Astrocyte (in vitro differentiated cells and primary cell): Measurements from ENCODE around the gene RPS29. TPM values are rescaled to one million over a fixed set of nuclear protein-coding genes. Genes with fewer than 3 reads are reported as not detected.

ENCODE experiments used
- DNase-seq: peaks from one replicate; pipeline ENCODE4 v3.0.0-alpha.2; 2010; ENCODE audit warnings: low read depth
- FAIRE-seq: peaks from 2 replicates; lab custom pipeline; 2011; peaks lifted over from hg19 to GRCh38; lab: Jason Lieb, UNC
- H2AFZ ChIP-seq: 2 replicates; pipeline ENCODE4 v1.6.0; 2012; ENCODE audit warnings: low read depth, low read length, inconsistent platforms
- H3K27ac ChIP-seq: 2 replicates; pipeline ENCODE4 v1.5.1; 2011; ENCODE audit warnings: low read depth, low read length, inconsistent platforms
- H3K27me3 ChIP-seq: 2 replicates; pipeline ENCODE4 v1.6.0; 2011; ENCODE audit warnings: low read length, inconsistent platforms; ENCODE audit not compliant: insufficient read depth
- H3K36me3 ChIP-seq: 2 replicates; pipeline ENCODE4 v1.5.1; 2011; ENCODE audit warnings: low read length, inconsistent platforms; ENCODE audit not compliant: insufficient read depth
- H3K4me1 ChIP-seq: 2 replicates; pipeline ENCODE4 v1.5.1; 2011; ENCODE audit warnings: low read length, inconsistent platforms; ENCODE audit not compliant: insufficient read depth
- H3K4me2 ChIP-seq: 2 replicates; pipeline ENCODE4 v1.6.0; 2012; ENCODE audit warnings: low read length, inconsistent platforms
- H3K4me3 ChIP-seq: 2 replicates; pipeline ENCODE4 v1.5.1; 2011; ENCODE audit warnings: low read depth, mild to moderate bottlenecking, low read length, inconsistent platforms; ENCODE audit not compliant: insufficient read depth
- H3K79me2 ChIP-seq: 2 replicates; pipeline ENCODE4 v1.6.0; 2012; ENCODE audit warnings: mild to moderate bottlenecking, low read length, inconsistent platforms; ENCODE audit not compliant: insufficient read depth
- H3K9ac ChIP-seq: 2 replicates; pipeline ENCODE4 v1.6.0; 2012; ENCODE audit warnings: mild to moderate bottlenecking, low read length, inconsistent platforms
- H3K9me3 ChIP-seq: 2 replicates; pipeline ENCODE4 v1.5.1; 2012; ENCODE audit warnings: low read depth, mild to moderate bottlenecking, low read length, inconsistent platforms; ENCODE audit not compliant: insufficient read depth
- H4K20me1 ChIP-seq: 2 replicates; pipeline ENCODE4 v1.6.0; 2012; ENCODE audit warnings: low read length, inconsistent platforms; ENCODE audit not compliant: insufficient read depth
- H3K27ac Mint-ChIP-seq: one replicate; pipeline ENCODE4 v1.8.0; 2021; ENCODE audit warnings: mild to moderate bottlenecking, mixed read lengths; ENCODE audit not compliant: unreplicated experiment
- H3K27me3 Mint-ChIP-seq: one replicate; pipeline ENCODE4 v1.8.0; 2021; ENCODE audit warnings: low read depth, mixed read lengths; ENCODE audit not compliant: unreplicated experiment
- H3K36me3 Mint-ChIP-seq: one replicate; pipeline ENCODE4 v1.8.0; 2021; ENCODE audit warnings: low read depth, mixed read lengths; ENCODE audit not compliant: unreplicated experiment
- H3K4me1 Mint-ChIP-seq: one replicate; pipeline ENCODE4 v1.8.0; 2021; ENCODE audit warnings: low read depth, mixed read lengths; ENCODE audit not compliant: unreplicated experiment
- H3K4me3 Mint-ChIP-seq: one replicate; pipeline ENCODE4 v1.8.0; 2021; ENCODE audit warnings: mild to moderate bottlenecking, moderate library complexity, mixed read lengths; ENCODE audit not compliant: unreplicated experiment
- H3K9me3 Mint-ChIP-seq: one replicate; pipeline ENCODE4 v1.8.0; 2021; ENCODE audit warnings: mild to moderate bottlenecking, mixed read lengths; ENCODE audit not compliant: unreplicated experiment
- EZH2 ChIP-seq: IDR thresholded peaks from 2 replicates; pipeline ENCODE4 v1.6.1; 2012; ENCODE audit warnings: mild to moderate bottlenecking, low read length, inconsistent platforms; ENCODE audit not compliant: insufficient read depth
- total RNA-seq: library from RNA; stranded (reverse); gene quantifications from 2 replicates; pipeline ENCODE4 v1.2.1, GENCODE V29; 2021
- TF ChIP-seq, protein P1 (sequence below): IDR thresholded peaks from 2 replicates; pipeline ENCODE4 v1.5.1; 2011; ENCODE audit warnings: low read depth, mild to moderate bottlenecking, inconsistent platforms, low read length, moderate library complexity; ENCODE audit not compliant: insufficient read depth

RPS29 gene
- total RNA-seq, 1 donor from 2014 or later: 1,231 TPM

DNA sequence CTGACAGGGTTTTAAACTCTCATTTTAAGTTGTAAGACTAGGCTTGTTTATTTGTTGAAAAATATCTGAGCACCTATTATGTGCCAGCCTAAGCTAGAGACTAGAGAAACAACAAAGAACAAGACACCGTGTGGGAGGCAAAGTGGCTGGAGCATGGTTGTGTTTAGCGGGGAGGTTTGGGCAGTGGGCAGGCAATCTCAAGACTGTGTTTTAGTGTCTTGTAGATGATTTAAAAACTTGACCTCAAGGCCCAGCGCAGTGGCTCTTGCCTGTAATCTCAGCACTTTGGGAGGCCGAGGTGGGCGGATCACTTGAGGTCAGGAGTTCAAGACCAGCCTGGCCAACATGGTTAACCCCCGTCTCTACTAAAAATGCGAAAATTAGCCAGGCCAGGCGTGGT lies 26.5 kb upstream of the RPS29 start:
- no peak overlapping the region for H3K4me2 ChIP-seq
- peaks cover 23% of the 10 kb centered on the region for H3K79me2 ChIP-seq
- Mint-ChIP-seq H3K9me3 (no peaks in the 10 kb centered on the region), H3K27ac (no peak overlapping the region), H3K4me3 (no peak overlapping the region), H3K27me3 (no peaks in the 10 kb centered on the region), H3K36me3 (peaks cover 2% of the 10 kb centered on the region), H3K4me1 (peaks cover 12% of the 10 kb centered on the region)
- H3K4me3 ChIP-seq: no peak overlapping the region
- no peaks in the 10 kb centered on the region for H3K9me3 ChIP-seq
- DNase-seq (no peak), FAIRE-seq (no peak)
- TF ChIP-seq, protein P1, sequence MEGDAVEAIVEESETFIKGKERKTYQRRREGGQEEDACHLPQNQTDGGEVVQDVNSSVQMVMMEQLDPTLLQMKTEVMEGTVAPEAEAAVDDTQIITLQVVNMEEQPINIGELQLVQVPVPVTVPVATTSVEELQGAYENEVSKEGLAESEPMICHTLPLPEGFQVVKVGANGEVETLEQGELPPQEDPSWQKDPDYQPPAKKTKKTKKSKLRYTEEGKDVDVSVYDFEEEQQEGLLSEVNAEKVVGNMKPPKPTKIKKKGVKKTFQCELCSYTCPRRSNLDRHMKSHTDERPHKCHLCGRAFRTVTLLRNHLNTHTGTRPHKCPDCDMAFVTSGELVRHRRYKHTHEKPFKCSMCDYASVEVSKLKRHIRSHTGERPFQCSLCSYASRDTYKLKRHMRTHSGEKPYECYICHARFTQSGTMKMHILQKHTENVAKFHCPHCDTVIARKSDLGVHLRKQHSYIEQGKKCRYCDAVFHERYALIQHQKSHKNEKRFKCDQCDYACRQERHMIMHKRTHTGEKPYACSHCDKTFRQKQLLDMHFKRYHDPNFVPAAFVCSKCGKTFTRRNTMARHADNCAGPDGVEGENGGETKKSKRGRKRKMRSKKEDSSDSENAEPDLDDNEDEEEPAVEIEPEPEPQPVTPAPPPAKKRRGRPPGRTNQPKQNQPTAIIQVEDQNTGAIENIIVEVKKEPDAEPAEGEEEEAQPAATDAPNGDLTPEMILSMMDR: no peak
- TF ChIP-seq EZH2: no peak
- H3K27me3 ChIP-seq: no peaks in the 10 kb centered on the region
- H3K27ac ChIP-seq: no peak overlapping the region
- H4K20me1 ChIP-seq: peaks cover 10% of the 10 kb centered on the region
- no peak overlapping the region for H3K9ac ChIP-seq
- H2AFZ ChIP-seq: no peak overlapping the region
- H3K36me3 ChIP-seq: no peaks in the 10 kb centered on the region
- peaks cover 11% of the 10 kb centered on the region for H3K4me1 ChIP-seq

- H2AFZ ChIP-seq: no peak overlapping the region
- H3K27me3 ChIP-seq: no peaks in the 10 kb centered on the region
- H3K36me3 Mint-ChIP-seq: peaks cover 2% of the 10 kb centered on the region
- no peak overlapping the region for H3K9ac ChIP-seq
- H3K79me2 ChIP-seq: peaks cover 20% of the 10 kb centered on the region
- no peaks in the 10 kb centered on the region for H3K9me3 ChIP-seq
- H3K4me1 ChIP-seq: peaks cover 6% of the 10 kb centered on the region
- H4K20me1 ChIP-seq: peaks cover 7% of the 10 kb centered on the region
- DNase-seq (no peak), FAIRE-seq (no peak)
- no peak overlapping the region for H3K4me3 ChIP-seq
- H3K27ac Mint-ChIP-seq: no peak overlapping the region
- H3K27ac ChIP-seq: no peak overlapping the region
- no peak for TF ChIP-seq EZH2
- TF ChIP-seq, protein P1: no peak
- no peaks in the 10 kb centered on the region for H3K9me3 Mint-ChIP-seq
- no peak overlapping the region for H3K4me3 Mint-ChIP-seq
- H3K36me3 ChIP-seq: no peaks in the 10 kb centered on the region
- H3K4me2 ChIP-seq: no peak overlapping the region
- H3K4me1 Mint-ChIP-seq: peaks cover 9% of the 10 kb centered on the region
- no peaks in the 10 kb centered on the region for H3K27me3 Mint-ChIP-seq
These were observed 26.1 kb upstream of the RPS29 start for GRCh38 chr14:49612251-49612650.

DNA sequence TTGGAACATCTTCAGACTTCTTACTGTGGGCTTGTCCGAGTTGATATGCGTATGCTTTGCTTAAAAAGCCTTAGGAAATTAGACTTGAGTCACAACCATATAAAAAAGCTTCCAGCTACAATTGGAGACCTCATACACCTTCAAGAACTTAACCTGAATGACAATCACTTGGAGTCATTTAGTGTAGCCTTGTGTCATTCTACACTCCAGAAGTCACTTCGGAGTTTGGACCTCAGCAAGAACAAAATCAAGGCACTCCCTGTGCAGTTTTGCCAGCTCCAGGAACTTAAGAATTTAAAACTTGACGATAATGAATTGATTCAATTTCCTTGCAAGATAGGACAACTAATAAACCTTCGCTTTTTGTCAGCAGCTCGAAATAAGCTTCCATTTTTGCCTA lies 21.4 kb upstream of the RPS29 start:
- H2AFZ ChIP-seq: no peak overlapping the region
- TF ChIP-seq EZH2: no peak
- TF ChIP-seq, protein P1: no peak
- Mint-ChIP-seq H3K4me1 (peaks cover 3% of the 10 kb centered on the region), H3K27me3 (no peaks in the 10 kb centered on the region), H3K27ac (no peak overlapping the region), H3K36me3 (peaks cover 1% of the 10 kb centered on the region), H3K9me3 (no peaks in the 10 kb centered on the region), H3K4me3 (no peak overlapping the region)
- peaks cover 6% of the 10 kb centered on the region for H3K36me3 ChIP-seq
- H4K20me1 ChIP-seq: no peaks in the 10 kb centered on the region
- H3K4me1 ChIP-seq: no peaks in the 10 kb centered on the region
- FAIRE-seq: no peak
- no peak overlapping the region for H3K27ac ChIP-seq
- H3K79me2 ChIP-seq: peaks cover 13% of the 10 kb centered on the region
- no peak overlapping the region for H3K4me2 ChIP-seq
- no peaks in the 10 kb centered on the region for H3K9me3 ChIP-seq
- H3K27me3 ChIP-seq: no peaks in the 10 kb centered on the region
- no peak for DNase-seq
- no peak overlapping the region for H3K4me3 ChIP-seq
- H3K9ac ChIP-seq: no peak overlapping the region
